ENCODE data around the gene ARCN1. TPM values are rescaled to one million over a fixed set of nuclear protein-coding genes. Genes with fewer than 3 reads are reported as not detected.
A peak's percentile ranks its signal among the peaks of the same experiment; 100 is the strongest.

The ARCN1 gene
- total and polyA plus RNA-seq, 2 donors (not counting 3 experiments of a cell fraction or from before 2014, with no cell fraction given): 172 to 180 TPM

DNA sequence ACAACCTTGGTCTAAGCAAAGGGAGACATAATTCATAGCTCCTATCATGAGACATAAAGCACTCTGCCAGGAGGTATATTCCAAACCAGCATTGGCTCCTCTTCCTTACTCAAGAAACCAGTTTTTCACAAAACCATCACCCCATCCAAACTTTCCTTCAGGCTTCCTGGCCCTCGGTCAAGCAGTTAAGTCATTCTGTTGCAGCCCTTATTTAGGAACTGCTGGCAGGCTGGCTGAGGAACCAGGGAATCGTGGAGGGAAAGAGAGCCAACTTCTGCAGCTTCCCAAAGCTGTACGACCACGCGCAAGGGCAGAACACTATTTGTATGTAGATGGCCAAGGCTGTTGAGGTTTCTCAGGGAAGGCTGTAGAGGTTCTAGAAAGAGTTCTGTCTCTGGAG, 7.2 kb upstream of the ARCN1 start:
- Histone ChIP-seq H3K79me2 (ENCODE audit: control insufficient read depth, insufficient read depth, low read length) (no peaks in the 10 kb centered on the region), H3K9me1 (replicated peaks; ENCODE audit: control insufficient read depth, extremely low read depth, insufficient read depth, low read length) (no peaks in the 10 kb centered on the region), H3K36me3 (ENCODE audit: control insufficient read depth in 2 of 2, extremely low read depth in 1 of 2, insufficient read depth in 2 of 2, low read length in 2 of 2) (no peaks in the 10 kb centered on the region), H3K27ac (ENCODE audit: insufficient read depth, low read depth, low read length) (no peak overlapping the region), H3K4me1 (ENCODE audit: control insufficient read depth, extremely low read depth, insufficient read depth, low read length) (peaks cover 5% of the 10 kb centered on the region), H3K9me3 (replicated peaks; ENCODE audit: control insufficient read depth, insufficient read depth, low read length) (no peaks in the 10 kb centered on the region), H3K9ac (replicated peaks; ENCODE audit: extremely low read depth, insufficient read depth, low read length) (no peak overlapping the region), H4K20me1 (replicated peaks; ENCODE audit: control insufficient read depth, extremely low read depth, insufficient read depth, low read length) (no peaks in the 10 kb centered on the region), H3K4me3 (replicated peaks in 1 of 3; ENCODE audit: insufficient read depth in 1 of 3, low read depth in 1 of 3, low read length in 3 of 3) (no peak overlapping the region), H2AFZ (ENCODE audit: low read depth, low read length) (no peak overlapping the region), H3K27me3 (ENCODE audit: control insufficient read depth in 2 of 2, insufficient read depth in 2 of 2, low read length in 2 of 2) (no peaks in the 10 kb centered on the region), H3K4me2 (ENCODE audit: insufficient read depth, low read length) (peak overlapping the region; percentile 2)
- intact Hi-C loops (cut with micrococcal nuclease): loop anchor here (5.0 to 10.0 kb wide), 4 partner anchors 50 to 273 kb away; partner anchors contain the start of gene KMT2A
- FAIRE-seq: no peak
- BruUV-seq (replicated peaks): no TSS peak
- ChIA-PET POLR2A (no interaction called here), CTCF (no interaction called here)
- DNase-seq (ENCODE audit: low read depth, low spot score): no peak
- dilution Hi-C loops (cut with MboI; ENCODE audit: extremely low pct_ligation_motif_present, low sequenced_read_pairs): no loop called here
- no peak for TF ChIP-seq GATA2 (IDR thresholded peaks at IDR 0.05; ENCODE audit: insufficient read depth, insufficient read length, low read depth, low read length)
- TF ChIP-seq, protein P1, sequence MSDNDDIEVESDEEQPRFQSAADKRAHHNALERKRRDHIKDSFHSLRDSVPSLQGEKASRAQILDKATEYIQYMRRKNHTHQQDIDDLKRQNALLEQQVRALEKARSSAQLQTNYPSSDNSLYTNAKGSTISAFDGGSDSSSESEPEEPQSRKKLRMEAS (IDR thresholded peaks at IDR 0.05; ENCODE audit: insufficient read depth, insufficient read length): no peak
- no peak for TF ChIP-seq MYC (IDR thresholded peaks at IDR 0.05; ENCODE audit: low read depth, low read length)
- no peak for TF ChIP-seq FOS (IDR thresholded peaks at IDR 0.05; ENCODE audit: borderline replicate concordance, insufficient read depth, low read length)
- no peak for TF ChIP-seq POLR2AphosphoS5 (IDR thresholded peaks at IDR 0.05; ENCODE audit: insufficient read depth, low read depth, low read length)
- TF ChIP-seq POLR2A (IDR thresholded peaks at IDR 0.05; ENCODE audit: low read depth, low read length): no peak
- TF ChIP-seq, protein P2, sequence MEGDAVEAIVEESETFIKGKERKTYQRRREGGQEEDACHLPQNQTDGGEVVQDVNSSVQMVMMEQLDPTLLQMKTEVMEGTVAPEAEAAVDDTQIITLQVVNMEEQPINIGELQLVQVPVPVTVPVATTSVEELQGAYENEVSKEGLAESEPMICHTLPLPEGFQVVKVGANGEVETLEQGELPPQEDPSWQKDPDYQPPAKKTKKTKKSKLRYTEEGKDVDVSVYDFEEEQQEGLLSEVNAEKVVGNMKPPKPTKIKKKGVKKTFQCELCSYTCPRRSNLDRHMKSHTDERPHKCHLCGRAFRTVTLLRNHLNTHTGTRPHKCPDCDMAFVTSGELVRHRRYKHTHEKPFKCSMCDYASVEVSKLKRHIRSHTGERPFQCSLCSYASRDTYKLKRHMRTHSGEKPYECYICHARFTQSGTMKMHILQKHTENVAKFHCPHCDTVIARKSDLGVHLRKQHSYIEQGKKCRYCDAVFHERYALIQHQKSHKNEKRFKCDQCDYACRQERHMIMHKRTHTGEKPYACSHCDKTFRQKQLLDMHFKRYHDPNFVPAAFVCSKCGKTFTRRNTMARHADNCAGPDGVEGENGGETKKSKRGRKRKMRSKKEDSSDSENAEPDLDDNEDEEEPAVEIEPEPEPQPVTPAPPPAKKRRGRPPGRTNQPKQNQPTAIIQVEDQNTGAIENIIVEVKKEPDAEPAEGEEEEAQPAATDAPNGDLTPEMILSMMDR (IDR thresholded peaks at IDR 0.05; ENCODE audit: extremely low read depth in 1 of 2, insufficient read depth in 1 of 2, low read depth in 1 of 2, low read length in 2 of 2): no peak
- no peak for TF ChIP-seq JUN (IDR thresholded peaks at IDR 0.05; ENCODE audit: borderline replicate concordance, insufficient read depth, insufficient read length, low read depth)
- TF ChIP-seq EZH2 (IDR thresholded peaks at IDR 0.05; ENCODE audit: borderline replicate concordance, low read depth, low read length, severe bottlenecking): no peak

All from endothelial cell of umbilical vein (primary cell).